H1 (cell line): Measurements from ENCODE around the gene DUSP7. TPM values are rescaled to one million over a fixed set of nuclear protein-coding genes. Genes with fewer than 3 reads are reported as not detected.

Experiments used
- CTCF ChIA-PET: fragments of 300-600 bp; sonication (Branson Sonifier 250); formaldehyde crosslinking; loops from one replicate; lab custom pipeline; 2021; ENCODE audit not compliant: partially characterized antibody; lab: Charles Lee
- POLR2A ChIA-PET: fragments of 300-600 bp; sonication (Branson Sonifier 250); formaldehyde crosslinking; loops from one replicate; lab custom pipeline; 2021; ENCODE audit warnings: inconsistent platforms; ENCODE audit not compliant: partially characterized antibody; lab: Charles Lee
- DNase-seq, 2 experiments: peaks; one replicate each; pipeline versions ENCODE4 v3.0.0 to v3.0.0-alpha.2; 2010 to 2022; ENCODE audit warnings: low spot score in 2 of 2, low read depth in 1 of 2, mixed read lengths in 1 of 2
- FAIRE-seq: peaks from 2 replicates; lab custom pipeline; 2011; peaks lifted over from hg19 to GRCh38; lab: Jason Lieb, UNC
- H2AFZ ChIP-seq: 2 replicates; pipeline ENCODE4 v1.8.1; 2012; ENCODE audit warnings: low read length, inconsistent platforms
- H2AK5ac ChIP-seq: 2 replicates; pipeline ENCODE4 v1.6.1; 2013; ENCODE audit warnings: low read depth, low read length
- H2BK120ac ChIP-seq: replicated peaks from 2 replicates; pipeline ENCODE3; 2013; ENCODE audit warnings: low read depth, low read length, inconsistent platforms
- H2BK12ac ChIP-seq: 2 replicates; pipeline ENCODE4 v1.6.1; 2013; ENCODE audit warnings: low read depth, low read length
- H2BK15ac ChIP-seq: 2 replicates; pipeline ENCODE4 v1.6.1; 2013; ENCODE audit warnings: low read length
- H2BK20ac ChIP-seq: 2 replicates; pipeline ENCODE4 v1.6.1; 2013; ENCODE audit warnings: low read length
- H2BK5ac ChIP-seq: 2 replicates; pipeline ENCODE4 v1.6.1; 2013; ENCODE audit warnings: low read depth, low read length
- H3K14ac ChIP-seq: 2 replicates; pipeline ENCODE4 v1.6.1; 2013; ENCODE audit warnings: inconsistent platforms; ENCODE audit not compliant: insufficient read length
- H3K18ac ChIP-seq: 2 replicates; pipeline ENCODE4 v1.6.1; 2013; ENCODE audit warnings: low read length; ENCODE audit errors: extremely low read depth
- H3K23ac ChIP-seq: 2 replicates; pipeline ENCODE4 v1.6.1; 2013; ENCODE audit warnings: inconsistent platforms; ENCODE audit not compliant: insufficient read length
- H3K23me2 ChIP-seq: 2 replicates; pipeline ENCODE4 v1.6.1; 2013; ENCODE audit warnings: low read depth, low read length
- H3K27ac ChIP-seq: 2 replicates; pipeline ENCODE4 v1.6.1; 2011; ENCODE audit warnings: low read depth, low read length, inconsistent platforms
- H3K27me3 ChIP-seq, 4 experiments: replicated peaks in 1 of 4; 1 replicate in 1 of 4; 2 replicates in 3 of 4; pipeline versions ENCODE4 v1.6.1 to v1.8.1; 2011 to 2013; ENCODE audit warnings: low read length in 3 of 4, mild to moderate bottlenecking in 3 of 4, inconsistent platforms in 2 of 4, mixed read lengths in 2 of 4, moderate library complexity in 1 of 4; ENCODE audit not compliant: control insufficient read depth in 3 of 4, insufficient read depth in 3 of 4; ENCODE audit errors: extremely low read depth in 1 of 4
- H3K36me3 ChIP-seq, 4 experiments: 2 replicates each; pipeline versions ENCODE4 v1.6.1 to v1.8.1; 2011 to 2013; ENCODE audit warnings: mild to moderate bottlenecking in 4 of 4, low read length in 3 of 4, moderate library complexity in 2 of 4, control low read depth in 1 of 4, inconsistent platforms in 1 of 4; ENCODE audit not compliant: insufficient read depth in 4 of 4, control insufficient read depth in 2 of 4
- H3K4ac ChIP-seq: replicated peaks from 2 replicates; pipeline ENCODE3; 2013; ENCODE audit warnings: low read length, low read depth, mixed read lengths, inconsistent platforms; ENCODE audit not compliant: insufficient read length
- H3K4me1 ChIP-seq, 4 experiments: replicated peaks in 1 of 4; 1 replicate in 1 of 4; 2 replicates in 3 of 4; pipeline versions ENCODE4 v1.6.1 to v1.8.1; 2011 to 2013; ENCODE audit warnings: low read length in 3 of 4, inconsistent platforms in 2 of 4, mixed read lengths in 1 of 4; ENCODE audit not compliant: insufficient read depth in 4 of 4, control insufficient read depth in 3 of 4
- H3K4me2 ChIP-seq, 2 experiments: 2 replicates each; pipeline versions ENCODE4 v1.6.1 to v1.8.1; 2011 to 2013; ENCODE audit warnings: low read depth in 2 of 2, low read length in 2 of 2, control low read depth in 1 of 2, inconsistent platforms in 1 of 2, mild to moderate bottlenecking in 1 of 2; ENCODE audit not compliant: insufficient read depth in 1 of 2
- H3K4me3 ChIP-seq, 4 experiments: fragments of 200-600, 300-600 bp in 1 of 4; sonication (generic), shearing (Covaris generic), sonication (Bioruptor Twin) in 1 of 4; 2 replicates each; pipeline versions ENCODE4 v1.5.1 to v1.8.1; 2011 to 2016; ENCODE audit warnings: low read length in 4 of 4, low read depth in 3 of 4, control low read depth in 2 of 4, inconsistent platforms in 2 of 4, mild to moderate bottlenecking in 2 of 4, mixed read lengths in 1 of 4, moderate library complexity in 1 of 4; ENCODE audit not compliant: insufficient read depth in 2 of 4; ENCODE audit errors: extremely low read depth in 1 of 4
- H3K56ac ChIP-seq: replicated peaks from 2 replicates; pipeline ENCODE3; 2013; ENCODE audit warnings: low read depth, mild to moderate bottlenecking, mixed read lengths, low read length, inconsistent platforms; ENCODE audit not compliant: insufficient read length
- H3K79me1 ChIP-seq: 2 replicates; pipeline ENCODE4 v1.6.1; 2013; ENCODE audit warnings: low read depth, low read length, control low read depth
- H3K79me2 ChIP-seq, 2 experiments: 2 replicates each; pipeline versions ENCODE4 v1.6.1 to v1.8.1; 2012 to 2013; ENCODE audit warnings: low read length in 2 of 2, mild to moderate bottlenecking in 2 of 2, inconsistent platforms in 1 of 2; ENCODE audit not compliant: insufficient read depth in 2 of 2, control insufficient read depth in 1 of 2
- H3K9ac ChIP-seq, 4 experiments: replicated peaks in 1 of 4; 1 replicate in 1 of 4; 2 replicates in 3 of 4; pipeline versions ENCODE4 v1.6.1 to v1.8.1; 2011 to 2013; ENCODE audit warnings: low read depth in 3 of 4, low read length in 3 of 4, control low read depth in 2 of 4, mild to moderate bottlenecking in 2 of 4, moderate library complexity in 2 of 4, inconsistent platforms in 1 of 4; ENCODE audit errors: extremely low read depth in 1 of 4
- H3K9me3 ChIP-seq, 2 experiments: 2 replicates each; pipeline versions ENCODE4 v1.6.1 to v1.8.1; 2012 to 2013; ENCODE audit warnings: mild to moderate bottlenecking in 2 of 2, moderate library complexity in 2 of 2, control low read depth in 1 of 2, inconsistent platforms in 1 of 2, low read depth in 1 of 2, low read length in 1 of 2, mixed read lengths in 1 of 2; ENCODE audit not compliant: insufficient read depth in 2 of 2
- H4K20me1 ChIP-seq, 2 experiments: replicated peaks in 1 of 2; 2 replicates each; pipeline versions ENCODE3 to v1.8.1; 2011 to 2013; ENCODE audit warnings: inconsistent platforms in 2 of 2, low read length in 2 of 2, mild to moderate bottlenecking in 1 of 2; ENCODE audit not compliant: insufficient read depth in 2 of 2, control insufficient read depth in 1 of 2
- H4K5ac ChIP-seq: 2 replicates; pipeline ENCODE4 v1.6.1; 2013; ENCODE audit warnings: low read length, low read depth, mixed read lengths, inconsistent platforms; ENCODE audit not compliant: insufficient read length
- H4K8ac ChIP-seq: 2 replicates; pipeline ENCODE4 v1.8.0; 2013; ENCODE audit warnings: mild to moderate bottlenecking, moderate library complexity, low read length, inconsistent platforms; ENCODE audit not compliant: insufficient read depth; ENCODE audit errors: extremely low read depth
- H4K91ac ChIP-seq: replicated peaks from 2 replicates; pipeline ENCODE3; 2013; ENCODE audit warnings: low read length, mixed read lengths, inconsistent platforms; ENCODE audit not compliant: insufficient read length
- CHD1 ChIP-seq: IDR thresholded peaks from 2 replicates; pipeline ENCODE4 v1.6.1; 2012; ENCODE audit warnings: low read depth, low read length, improper control_type of control experiment
- JUN ChIP-seq: IDR thresholded peaks from 2 replicates; pipeline ENCODE4 v1.6.1; 2011; ENCODE audit warnings: low read depth, mild to moderate bottlenecking, improper control_type of control experiment, low read length
- SRF ChIP-seq: IDR thresholded peaks from 2 replicates; pipeline ENCODE4 v1.6.1; 2011; ENCODE audit warnings: mild to moderate bottlenecking, low read depth, low read length, moderate library complexity
- WGBS, 2 experiments: shearing (Covaris generic) in 1 of 2; methylation state at CpG; one replicate each; pipeline versions ENCODE4 v1.1.6 to v1.1.7; 2013 to 2015; ENCODE audit warnings: low lambda C conversion rate in 2 of 2, mixed read lengths in 2 of 2, inconsistent platforms in 1 of 2, low coverage in 1 of 2, missing lambda C conversion rate in 1 of 2; ENCODE audit not compliant: insufficient replicate concordance in 2 of 2, insufficient coverage in 1 of 2, insufficient read length in 1 of 2; ENCODE audit errors: extremely low coverage in 1 of 2, missing lambda C conversion rate in 1 of 2; 5-methylcytosine and 5-hydroxymethylcytosine counted together
- polyA plus RNA-seq, 7 experiments: library from polyadenylated mRNA; depleted of rRNA in 3 of 7; stranded (reverse) in 5 of 7; unstranded in 2 of 7; fragments of >200 nt in 5 of 7; fragments of 200-250 nt in 2 of 7; gene quantifications; 1 replicate in 5 of 7; 2 replicates in 1 of 7; 4 replicates in 1 of 7; pipeline versions ENCODE4 v1.2.1 to v1.2.3, GENCODE V29; 2011 to 2013; ENCODE audit warnings: missing spikeins in 2 of 7, mixed read lengths in 2 of 7
- total RNA-seq: library from RNA; stranded (reverse); fragmentation: NEBNext Ultra II Directional; extraction: Animal tissue kit (Norgen Biotek cat#: 25700); gene quantifications from 2 replicates; pipeline ENCODE4 v1.2.1, GENCODE V29; 2021

DUSP7 gene
- total and polyA plus RNA-seq, 2 of the 8 experiments (the other 6 are each of a cell fraction or from before 2014, with no cell fraction given) = 19.4 to 24.9 TPM

DNA sequence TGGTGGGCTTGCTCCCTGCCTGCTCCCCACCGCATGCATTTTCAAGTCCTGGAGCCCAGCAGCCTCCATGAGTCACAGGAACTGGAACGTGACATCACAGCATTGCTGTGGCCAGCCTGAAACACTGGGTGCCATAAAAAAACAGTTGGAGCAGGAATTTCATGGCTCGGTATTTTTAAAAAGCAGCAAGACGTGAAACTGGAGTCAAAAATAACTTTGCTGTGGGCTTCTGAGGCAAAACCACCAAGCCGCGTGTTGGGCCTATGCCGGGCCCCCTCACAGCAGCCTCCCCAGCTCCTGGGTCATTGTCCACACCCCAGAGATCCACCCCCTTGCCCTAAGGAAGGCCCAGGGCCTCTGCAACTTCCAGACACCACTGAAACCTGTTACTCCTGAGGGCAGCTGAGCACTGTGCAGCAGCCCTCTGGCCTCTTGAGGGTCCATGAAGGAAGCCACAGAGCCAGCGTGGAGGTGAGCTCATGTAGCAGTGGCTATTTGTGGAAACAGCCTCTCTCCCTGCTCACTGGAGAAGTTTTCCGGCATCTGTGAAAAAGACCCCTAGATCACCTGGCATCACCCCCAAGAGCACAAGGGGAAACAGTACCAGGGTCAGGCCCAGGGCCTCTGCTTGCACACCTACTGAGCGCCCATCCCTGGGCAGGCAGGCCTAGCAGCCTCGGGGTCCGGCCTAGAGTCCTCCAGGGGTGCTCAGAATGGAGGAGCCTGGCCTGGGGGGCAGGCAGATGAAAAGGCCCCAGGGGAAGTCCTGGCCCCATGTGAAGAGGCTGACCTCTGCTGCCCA lies 34.0 kb upstream of the DUSP7 start:
- Histone ChIP-seq H3K4me2 (no peak overlapping the region), H3K4ac (no peak overlapping the region), H3K4me3 (no peak overlapping the region), H3K27ac (no peak overlapping the region), H2BK20ac (no peak overlapping the region), H3K18ac (no peak overlapping the region), H3K36me3 (peaks cover 0 to 9% (median 3%) of the 10 kb centered on the region in 4 experiments; a peak in 3 of 8 replicates), H4K91ac (no peak overlapping the region), H4K5ac (no peak overlapping the region), H3K56ac (no peak overlapping the region), H2BK5ac (no peak overlapping the region), H2BK12ac (no peak overlapping the region), H3K14ac (no peak overlapping the region), H3K79me1 (no peaks in the 10 kb centered on the region), H3K9me3 (no peaks in the 10 kb centered on the region), H3K27me3 (no peaks in the 10 kb centered on the region), H2AK5ac (no peak overlapping the region), H3K79me2 (no peaks in the 10 kb centered on the region), H3K23me2 (no peaks in the 10 kb centered on the region), H4K20me1 (peaks cover 2% of the 10 kb centered on the region in 2 experiments), H3K4me1 (peaks cover 0 to 2% (median 0%) of the 10 kb centered on the region in 4 experiments; a peak in 2 of 7 replicates), H2BK120ac (no peak overlapping the region), H2AFZ (no peak overlapping the region), H3K23ac (no peak overlapping the region), H3K9ac (no peak overlapping the region), H4K8ac (no peak overlapping the region), H2BK15ac (no peak overlapping the region)
- DNase-seq (no peak), FAIRE-seq (no peak)
- TF ChIP-seq JUN (no peak), SRF (0 out of 2 replicates have a peak, but pooled peaks have one; percentile 4), CHD1 (no peak)
- POLR2A ChIA-PET = interaction anchor here (1.4 kb wide), 2 partner anchors 87 to 94 kb away, joined by 5 read pairs; partner anchors contain the start of gene RPL29
- CTCF ChIA-PET = interaction anchor here (0.7 to 3.7 kb wide), 18 partner anchors 10 to 282 kb away, joined by 3 to 24 read pairs (median 6); no protein-coding TSS in a partner anchor
- WGBS, 2 experiments = 93% methylated on average over 12 of the region's 12 CpGs; no CpG with 5 or more reads in 1 of the 2 experiments
